H1 (cell line): ENCODE data around the gene SVIL. TPM values are rescaled to one million over a fixed set of nuclear protein-coding genes. Genes with fewer than 3 reads are reported as not detected.

Experiments used
- CTCF ChIA-PET: fragments of 300-600 bp; sonication (Branson Sonifier 250); formaldehyde crosslinking; loops from one replicate; lab custom pipeline; 2021; ENCODE audit not compliant: partially characterized antibody; lab: Charles Lee
- POLR2A ChIA-PET: fragments of 300-600 bp; sonication (Branson Sonifier 250); formaldehyde crosslinking; loops from one replicate; lab custom pipeline; 2021; ENCODE audit warnings: inconsistent platforms; ENCODE audit not compliant: partially characterized antibody; lab: Charles Lee
- DNase-seq, 2 experiments: peaks; one replicate each; pipeline versions ENCODE4 v3.0.0 to v3.0.0-alpha.2; 2010 to 2022; ENCODE audit warnings: low spot score in 2 of 2, low read depth in 1 of 2, mixed read lengths in 1 of 2
- FAIRE-seq: peaks from 2 replicates; lab custom pipeline; 2011; peaks lifted over from hg19 to GRCh38; lab: Jason Lieb, UNC
- H2AFZ ChIP-seq: 2 replicates; pipeline ENCODE4 v1.8.1; 2012; ENCODE audit warnings: low read length, inconsistent platforms
- H2AK5ac ChIP-seq: 2 replicates; pipeline ENCODE4 v1.6.1; 2013; ENCODE audit warnings: low read depth, low read length
- H2BK120ac ChIP-seq: replicated peaks from 2 replicates; pipeline ENCODE3; 2013; ENCODE audit warnings: low read depth, low read length, inconsistent platforms
- H2BK12ac ChIP-seq: 2 replicates; pipeline ENCODE4 v1.6.1; 2013; ENCODE audit warnings: low read depth, low read length
- H2BK15ac ChIP-seq: 2 replicates; pipeline ENCODE4 v1.6.1; 2013; ENCODE audit warnings: low read length
- H2BK20ac ChIP-seq: 2 replicates; pipeline ENCODE4 v1.6.1; 2013; ENCODE audit warnings: low read length
- H2BK5ac ChIP-seq: 2 replicates; pipeline ENCODE4 v1.6.1; 2013; ENCODE audit warnings: low read depth, low read length
- H3K14ac ChIP-seq: 2 replicates; pipeline ENCODE4 v1.6.1; 2013; ENCODE audit warnings: inconsistent platforms; ENCODE audit not compliant: insufficient read length
- H3K18ac ChIP-seq: 2 replicates; pipeline ENCODE4 v1.6.1; 2013; ENCODE audit warnings: low read length; ENCODE audit errors: extremely low read depth
- H3K23ac ChIP-seq: 2 replicates; pipeline ENCODE4 v1.6.1; 2013; ENCODE audit warnings: inconsistent platforms; ENCODE audit not compliant: insufficient read length
- H3K23me2 ChIP-seq: 2 replicates; pipeline ENCODE4 v1.6.1; 2013; ENCODE audit warnings: low read depth, low read length
- H3K27ac ChIP-seq: 2 replicates; pipeline ENCODE4 v1.6.1; 2011; ENCODE audit warnings: low read depth, low read length, inconsistent platforms
- H3K27me3 ChIP-seq, 4 experiments: replicated peaks in 1 of 4; 1 replicate in 1 of 4; 2 replicates in 3 of 4; pipeline versions ENCODE4 v1.6.1 to v1.8.1; 2011 to 2013; ENCODE audit warnings: low read length in 3 of 4, mild to moderate bottlenecking in 3 of 4, inconsistent platforms in 2 of 4, mixed read lengths in 2 of 4, moderate library complexity in 1 of 4; ENCODE audit not compliant: control insufficient read depth in 3 of 4, insufficient read depth in 3 of 4; ENCODE audit errors: extremely low read depth in 1 of 4
- H3K36me3 ChIP-seq, 4 experiments: 2 replicates each; pipeline versions ENCODE4 v1.6.1 to v1.8.1; 2011 to 2013; ENCODE audit warnings: mild to moderate bottlenecking in 4 of 4, low read length in 3 of 4, moderate library complexity in 2 of 4, control low read depth in 1 of 4, inconsistent platforms in 1 of 4; ENCODE audit not compliant: insufficient read depth in 4 of 4, control insufficient read depth in 2 of 4
- H3K4ac ChIP-seq: replicated peaks from 2 replicates; pipeline ENCODE3; 2013; ENCODE audit warnings: low read length, low read depth, mixed read lengths, inconsistent platforms; ENCODE audit not compliant: insufficient read length
- H3K4me1 ChIP-seq, 4 experiments: replicated peaks in 1 of 4; 1 replicate in 1 of 4; 2 replicates in 3 of 4; pipeline versions ENCODE4 v1.6.1 to v1.8.1; 2011 to 2013; ENCODE audit warnings: low read length in 3 of 4, inconsistent platforms in 2 of 4, mixed read lengths in 1 of 4; ENCODE audit not compliant: insufficient read depth in 4 of 4, control insufficient read depth in 3 of 4
- H3K4me2 ChIP-seq, 2 experiments: 2 replicates each; pipeline versions ENCODE4 v1.6.1 to v1.8.1; 2011 to 2013; ENCODE audit warnings: low read depth in 2 of 2, low read length in 2 of 2, control low read depth in 1 of 2, inconsistent platforms in 1 of 2, mild to moderate bottlenecking in 1 of 2; ENCODE audit not compliant: insufficient read depth in 1 of 2
- H3K4me3 ChIP-seq, 4 experiments: fragments of 200-600, 300-600 bp in 1 of 4; sonication (generic), shearing (Covaris generic), sonication (Bioruptor Twin) in 1 of 4; 2 replicates each; pipeline versions ENCODE4 v1.5.1 to v1.8.1; 2011 to 2016; ENCODE audit warnings: low read length in 4 of 4, low read depth in 3 of 4, control low read depth in 2 of 4, inconsistent platforms in 2 of 4, mild to moderate bottlenecking in 2 of 4, mixed read lengths in 1 of 4, moderate library complexity in 1 of 4; ENCODE audit not compliant: insufficient read depth in 2 of 4; ENCODE audit errors: extremely low read depth in 1 of 4
- H3K56ac ChIP-seq: replicated peaks from 2 replicates; pipeline ENCODE3; 2013; ENCODE audit warnings: low read depth, mild to moderate bottlenecking, mixed read lengths, low read length, inconsistent platforms; ENCODE audit not compliant: insufficient read length
- H3K79me1 ChIP-seq: 2 replicates; pipeline ENCODE4 v1.6.1; 2013; ENCODE audit warnings: low read depth, low read length, control low read depth
- H3K79me2 ChIP-seq, 2 experiments: 2 replicates each; pipeline versions ENCODE4 v1.6.1 to v1.8.1; 2012 to 2013; ENCODE audit warnings: low read length in 2 of 2, mild to moderate bottlenecking in 2 of 2, inconsistent platforms in 1 of 2; ENCODE audit not compliant: insufficient read depth in 2 of 2, control insufficient read depth in 1 of 2
- H3K9ac ChIP-seq, 4 experiments: replicated peaks in 1 of 4; 1 replicate in 1 of 4; 2 replicates in 3 of 4; pipeline versions ENCODE4 v1.6.1 to v1.8.1; 2011 to 2013; ENCODE audit warnings: low read depth in 3 of 4, low read length in 3 of 4, control low read depth in 2 of 4, mild to moderate bottlenecking in 2 of 4, moderate library complexity in 2 of 4, inconsistent platforms in 1 of 4; ENCODE audit errors: extremely low read depth in 1 of 4
- H3K9me3 ChIP-seq, 2 experiments: 2 replicates each; pipeline versions ENCODE4 v1.6.1 to v1.8.1; 2012 to 2013; ENCODE audit warnings: mild to moderate bottlenecking in 2 of 2, moderate library complexity in 2 of 2, control low read depth in 1 of 2, inconsistent platforms in 1 of 2, low read depth in 1 of 2, low read length in 1 of 2, mixed read lengths in 1 of 2; ENCODE audit not compliant: insufficient read depth in 2 of 2
- H4K20me1 ChIP-seq, 2 experiments: replicated peaks in 1 of 2; 2 replicates each; pipeline versions ENCODE3 to v1.8.1; 2011 to 2013; ENCODE audit warnings: inconsistent platforms in 2 of 2, low read length in 2 of 2, mild to moderate bottlenecking in 1 of 2; ENCODE audit not compliant: insufficient read depth in 2 of 2, control insufficient read depth in 1 of 2
- H4K5ac ChIP-seq: 2 replicates; pipeline ENCODE4 v1.6.1; 2013; ENCODE audit warnings: low read length, low read depth, mixed read lengths, inconsistent platforms; ENCODE audit not compliant: insufficient read length
- H4K8ac ChIP-seq: 2 replicates; pipeline ENCODE4 v1.8.0; 2013; ENCODE audit warnings: mild to moderate bottlenecking, moderate library complexity, low read length, inconsistent platforms; ENCODE audit not compliant: insufficient read depth; ENCODE audit errors: extremely low read depth
- H4K91ac ChIP-seq: replicated peaks from 2 replicates; pipeline ENCODE3; 2013; ENCODE audit warnings: low read length, mixed read lengths, inconsistent platforms; ENCODE audit not compliant: insufficient read length
- ASH2L ChIP-seq: fragments of 200-600, 300-600 bp; sonication (generic); IDR thresholded peaks from one replicate; pipeline ENCODE4 v1.7.1; 2017; ENCODE audit warnings: low read length
- CBX8 ChIP-seq: fragments of 300-800, 300-1000 bp; sonication (generic); IDR thresholded peaks from 2 replicates; pipeline ENCODE4 v1.7.1; 2016; ENCODE audit warnings: low read depth, low read length, borderline replicate concordance
- EGR1 ChIP-seq: IDR thresholded peaks from 2 replicates; pipeline ENCODE4 v1.6.1; 2011; ENCODE audit warnings: low read depth, low read length, borderline replicate concordance
- HDAC6 ChIP-seq: IDR thresholded peaks from one replicate; pipeline ENCODE4 v1.7.1; 2012; ENCODE audit warnings: low read depth, mild to moderate bottlenecking, inconsistent platforms, low read length, moderate library complexity
- JUND ChIP-seq: IDR thresholded peaks from 2 replicates; pipeline ENCODE4 v1.6.1; 2011; ENCODE audit warnings: mild to moderate bottlenecking, improper control_type of control experiment, low read length
- PHF8 ChIP-seq: fragments of 200-600 bp; sonication (generic); conservative IDR thresholded peaks from 2 replicates; pipeline ENCODE4 v1.7.1; 2012; ENCODE audit warnings: low read depth, mild to moderate bottlenecking, inconsistent platforms, low read length, moderate library complexity
- POLR2AphosphoS5 ChIP-seq: IDR thresholded peaks from 2 replicates; pipeline ENCODE4 v1.6.1; 2011; ENCODE audit warnings: low read depth, low read length
- RAD21 ChIP-seq, 2 experiments: IDR thresholded peaks in 1 of 2; conservative IDR thresholded peaks in 1 of 2; 2 replicates each; pipeline ENCODE4 v1.6.1; 2011; ENCODE audit warnings: low read depth in 2 of 2, low read length in 2 of 2, improper control_type of control experiment in 1 of 2, inconsistent platforms in 1 of 2, mild to moderate bottlenecking in 1 of 2, moderate library complexity in 1 of 2
- SIRT6 ChIP-seq: IDR thresholded peaks from one replicate; pipeline ENCODE4 v1.7.1; 2012; ENCODE audit warnings: low read length, inconsistent platforms
- SUZ12 ChIP-seq: fragments of 200-600 bp; sonication (generic); IDR thresholded peaks from 2 replicates; pipeline ENCODE4 v1.6.1; 2012; ENCODE audit warnings: mild to moderate bottlenecking, inconsistent platforms, low read length, moderate library complexity, mixed read lengths
- YY1 ChIP-seq: IDR thresholded peaks from 2 replicates; pipeline ENCODE4 v1.6.1; 2011; ENCODE audit warnings: low read depth, mild to moderate bottlenecking, low read length
- WGBS, 2 experiments: shearing (Covaris generic) in 1 of 2; methylation state at CpG; one replicate each; pipeline versions ENCODE4 v1.1.6 to v1.1.7; 2013 to 2015; ENCODE audit warnings: low lambda C conversion rate in 2 of 2, mixed read lengths in 2 of 2, inconsistent platforms in 1 of 2, low coverage in 1 of 2, missing lambda C conversion rate in 1 of 2; ENCODE audit not compliant: insufficient replicate concordance in 2 of 2, insufficient coverage in 1 of 2, insufficient read length in 1 of 2; ENCODE audit errors: extremely low coverage in 1 of 2, missing lambda C conversion rate in 1 of 2; 5-methylcytosine and 5-hydroxymethylcytosine counted together
- polyA plus RNA-seq, 7 experiments: library from polyadenylated mRNA; depleted of rRNA in 3 of 7; stranded (reverse) in 5 of 7; unstranded in 2 of 7; fragments of >200 nt in 5 of 7; fragments of 200-250 nt in 2 of 7; gene quantifications; 1 replicate in 5 of 7; 2 replicates in 1 of 7; 4 replicates in 1 of 7; pipeline versions ENCODE4 v1.2.1 to v1.2.3, GENCODE V29; 2011 to 2013; ENCODE audit warnings: missing spikeins in 2 of 7, mixed read lengths in 2 of 7
- total RNA-seq: library from RNA; stranded (reverse); fragmentation: NEBNext Ultra II Directional; extraction: Animal tissue kit (Norgen Biotek cat#: 25700); gene quantifications from 2 replicates; pipeline ENCODE4 v1.2.1, GENCODE V29; 2021
- TF ChIP-seq, protein P1 (sequence below): IDR thresholded peaks from 2 replicates; pipeline ENCODE4 v1.6.1; 2012; ENCODE audit warnings: inconsistent platforms

The SVIL gene
- total and polyA plus RNA-seq, 2 of the 8 experiments (the other 6 are each of a cell fraction or from before 2014, with no cell fraction given): 4.7 to 15.4 TPM

GRCh38 chr10:29514306-29514705, 120.5 kb downstream of the SVIL start:
- Histone ChIP-seq H3K18ac (no peak overlapping the region), H4K20me1 (peaks cover 0 to 3% of the 10 kb centered on the region in 2 experiments), H3K4me2 (no peak overlapping the region), H2BK20ac (no peak overlapping the region), H3K27me3 (no peaks in the 10 kb centered on the region), H2BK120ac (no peak overlapping the region), H3K4me3 (no peak overlapping the region), H2BK5ac (no peak overlapping the region), H3K56ac (no peak overlapping the region), H3K79me2 (no peaks in the 10 kb centered on the region), H4K91ac (no peak overlapping the region), H3K27ac (no peak overlapping the region), H2BK12ac (no peak overlapping the region), H4K8ac (no peak overlapping the region), H3K79me1 (no peaks in the 10 kb centered on the region), H3K23me2 (no peaks in the 10 kb centered on the region), H3K9me3 (no peaks in the 10 kb centered on the region), H3K4me1 (no peaks in the 10 kb centered on the region), H3K4ac (no peak overlapping the region), H3K23ac (no peak overlapping the region), H2AFZ (no peak overlapping the region), H3K9ac (no peak overlapping the region), H2BK15ac (no peak overlapping the region), H3K36me3 (no peaks in the 10 kb centered on the region; a peak in 1 of 8 replicates), H4K5ac (no peak overlapping the region), H2AK5ac (no peak overlapping the region), H3K14ac (no peak overlapping the region)
- TF ChIP-seq CBX8: no peak
- TF ChIP-seq, protein P1, sequence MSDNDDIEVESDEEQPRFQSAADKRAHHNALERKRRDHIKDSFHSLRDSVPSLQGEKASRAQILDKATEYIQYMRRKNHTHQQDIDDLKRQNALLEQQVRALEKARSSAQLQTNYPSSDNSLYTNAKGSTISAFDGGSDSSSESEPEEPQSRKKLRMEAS: no peak
- no peak for TF ChIP-seq ASH2L
- no peak for TF ChIP-seq YY1
- no peak for TF ChIP-seq SUZ12
- TF ChIP-seq PHF8: no peak
- no peak for TF ChIP-seq SIRT6
- TF ChIP-seq POLR2AphosphoS5: no peak
- TF ChIP-seq RAD21 (IDR thresholded peaks at IDR 0.05 in 1 of 2, conservative IDR thresholded peaks at IDR 0.05 in 1 of 2; ENCODE audit: low read depth in 2 of 2, low read length in 2 of 2): no peak
- TF ChIP-seq HDAC6: no peak
- TF ChIP-seq EGR1: no peak
- TF ChIP-seq JUND: no peak
- no peak for DNase-seq
- no peak for FAIRE-seq
- ChIA-PET POLR2A (no interaction called here), CTCF (interaction anchor here (0.9 to 3.1 kb wide), 13 partner anchors 8 to 152 kb away, joined by 3 to 22 read pairs (median 6); no protein-coding TSS in a partner anchor)
- 81% methylated on average over 8 of the region's 9 CpGs; no CpG with 5 or more reads in 1 of the 2 experiments for WGBS, 2 experiments
